Left lobe of liver (tissue), 2 donors: ENCODE data around the gene EOLA1. TPM values are rescaled to one million over a fixed set of nuclear protein-coding genes. Genes with fewer than 3 reads are reported as not detected.
"Not testable (repeated sequence)": the region's sequence is repeated elsewhere in the genome, so short reads cannot be mapped to it uniquely, and the experiment has no call there.

Experiments used
- ATAC-seq: fragments of 200-7000 bp; cut with Tn5 transposase; one replicate; pipeline ENCODE4 v1.9.1; 2020; ENCODE audit warnings: mild to moderate bottlenecking, moderate library complexity
- DNase-seq: peaks from one replicate; pipeline ENCODE4 v3.0.0-alpha.2; 2020; ENCODE audit warnings: low spot score
- total RNA-seq: library from RNA; stranded (reverse); gene quantifications from one replicate; pipeline ENCODE4 v1.2.1, GENCODE V29; 2021
- donor health status: DM: no; HTN: no; CAD: no; lungs with moderate emphysema.
- donor health status: DM: no; HTN: yes; CAD: no.

The EOLA1 gene
- total RNA-seq, 1 donor from 2014 or later: 13.5 TPM

- no peak for ATAC-seq
- DNase-seq: no peak
These were observed 772 bp downstream of the EOLA1 start for GRCh38 chrX:149541521-149542047.

GRCh38 chrX:149545545-149546543 lies 5.0 kb downstream of the EOLA1 start:
- DNase-seq, ATAC-seq: not testable (repeated sequence)

GRCh38 chrX:149546962-149547361 lies 6.2 kb downstream of the EOLA1 start:
- ATAC-seq, DNase-seq: not testable (repeated sequence)

GRCh38 chrX:149547782-149548181 lies 7.0 kb downstream of the EOLA1 start:
- not testable (repeated sequence) for ATAC-seq, DNase-seq

- not testable (repeated sequence) for DNase-seq, ATAC-seq
These were observed 8.9 kb downstream of the EOLA1 start, which contains the start of gene HSFX3 for GRCh38 chrX:149549701-149550100. Gene HSFX3, minus strand, starts transcription at chrX:149549924. Its CDS starts 72 bp downstream, at chrX:149549852.

GRCh38 chrX:149550454-149550853 lies 9.6 kb downstream of the EOLA1 start:
- not testable (repeated sequence) for DNase-seq, ATAC-seq

- not testable (repeated sequence) for ATAC-seq, DNase-seq
These were observed 10.6 kb downstream of the EOLA1 start for GRCh38 chrX:149551245-149551938.

- not testable (repeated sequence) for ATAC-seq, DNase-seq
These were observed 11.1 kb downstream of the EOLA1 start for GRCh38 chrX:149551939-149552248.

- not testable (repeated sequence) for DNase-seq, ATAC-seq
These were observed 14.4 kb downstream of the EOLA1 start for GRCh38 chrX:149555251-149555650.

- no peak for ATAC-seq
- DNase-seq: no peak
These were observed 22.5 kb downstream of the EOLA1 start for GRCh38 chrX:149563359-149563758.

- ATAC-seq (no peak), DNase-seq (no peak)
These were observed 27.0 kb downstream of the EOLA1 start for GRCh38 chrX:149567621-149568417.

- ATAC-seq: no peak
These were observed 28.0 kb downstream of the EOLA1 start for GRCh38 chrX:149568701-149569296.

GRCh38 chrX:149569770-149570169 lies 29.0 kb downstream of the EOLA1 start:
- ATAC-seq: no peak
- DNase-seq: no peak

More at GRCh38 chrX:149568701-149569296, 28.0 kb downstream of the EOLA1 start:
- no peak for DNase-seq

- ATAC-seq: no peak
- DNase-seq: no peak
These were observed 29.9 kb downstream of the EOLA1 start for GRCh38 chrX:149570668-149571067.

GRCh38 chrX:149571770-149572169 lies 31.0 kb downstream of the EOLA1 start:
- ATAC-seq (no peak), DNase-seq (no peak)

- ATAC-seq: no peak
- DNase-seq: no peak
These were observed 31.9 kb downstream of the EOLA1 start for GRCh38 chrX:149572743-149573142.

- not testable (repeated sequence) for DNase-seq, ATAC-seq
These were observed 32.6 kb downstream of the EOLA1 start for GRCh38 chrX:149573456-149573855.

- not testable (repeated sequence) for DNase-seq, ATAC-seq
These were observed 44.8 kb downstream of the EOLA1 start for GRCh38 chrX:149585631-149586030.

- ATAC-seq, DNase-seq: not testable (repeated sequence)
These were observed 46.5 kb downstream of the EOLA1 start, which contains the start of gene MAGEA9B for GRCh38 chrX:149587359-149587758. Gene MAGEA9B, minus strand, starts transcription at chrX:149587459. Its CDS starts 4,280 bp downstream, at chrX:149583179.

- not testable (repeated sequence) for ATAC-seq, DNase-seq
These were observed 50.2 kb downstream of the EOLA1 start for GRCh38 chrX:149590993-149591392.
